HG03060 (cell line): Measurements from ENCODE around the gene FILIP1L.

Source experiments
- ATAC-seq: cut with Tn5 transposase; IDR thresholded peaks from one replicate; pipeline ENCODE4 v1.9.1; 2021; ENCODE audit warnings: low read depth, moderate number of reproducible peaks; ENCODE audit not compliant: unreplicated experiment

Gene FILIP1L

GRCh38 chr3:99877031-99877579 is 237.2 kb downstream of the FILIP1L start:
- no peak for ATAC-seq

- ATAC-seq, result peak; percentile 56
Measured at GRCh38 chr3:99875929-99876841, 238.1 kb downstream of the FILIP1L start.

GRCh38 chr3:99875581-99875928 is 238.7 kb downstream of the FILIP1L start:
- no peak for ATAC-seq

- ATAC-seq, result no peak
Measured at GRCh38 chr3:99874237-99875002, 239.9 kb downstream of the FILIP1L start.

- no peak for ATAC-seq
Measured at GRCh38 chr3:99873269-99874102, 240.8 kb downstream of the FILIP1L start.

- peak; percentile 38 for ATAC-seq
Measured at GRCh38 chr3:99872923-99873254, 241.4 kb downstream of the FILIP1L start.

GRCh38 chr3:99871231-99872045 is 242.9 kb downstream of the FILIP1L start:
- ATAC-seq, result no peak

GRCh38 chr3:99870712-99871111 is 243.6 kb downstream of the FILIP1L start:
- ATAC-seq, result no peak

- no peak for ATAC-seq
Measured at GRCh38 chr3:99869621-99870020, 244.7 kb downstream of the FILIP1L start.

GRCh38 chr3:99868311-99868646 is 246.0 kb downstream of the FILIP1L start:
- no peak for ATAC-seq

- ATAC-seq, result no peak
Measured at GRCh38 chr3:99867594-99868310, 246.5 kb downstream of the FILIP1L start.

- ATAC-seq, result no peak
Measured at GRCh38 chr3:99866261-99866761, 248.0 kb downstream of the FILIP1L start.

- ATAC-seq, result no peak
Measured at GRCh38 chr3:99865321-99865720, 249.0 kb downstream of the FILIP1L start.

GRCh38 chr3:99864289-99864688 is 250.0 kb downstream of the FILIP1L start:
- ATAC-seq, result no peak

- no peak for ATAC-seq
Measured at GRCh38 chr3:99863588-99863987, 250.7 kb downstream of the FILIP1L start.

- no peak for ATAC-seq
Measured at GRCh38 chr3:99863002-99863401, 251.3 kb downstream of the FILIP1L start.

GRCh38 chr3:99862208-99862607 is 252.1 kb downstream of the FILIP1L start:
- no peak for ATAC-seq

GRCh38 chr3:99861216-99861615 is 253.1 kb downstream of the FILIP1L start:
- no peak for ATAC-seq

- ATAC-seq, result no peak
Measured at GRCh38 chr3:99859825-99860224, 254.5 kb downstream of the FILIP1L start.
